Right lobe of liver (tissue), 6 donors: ENCODE measurements around the gene SYMPK. TPM values are rescaled to one million over a fixed set of nuclear protein-coding genes. Genes with fewer than 3 reads are reported as not detected.

Experiments used
- ATAC-seq, 4 donors: fragments of 200-7000 bp; cut with Tn5 transposase; one replicate each; pipeline ENCODE4 v1.9.1; 2020; ENCODE audit warnings: mild to moderate bottlenecking in 4 of 4, moderate library complexity in 4 of 4
- DNase-seq, 3 donors: peaks; one replicate each; pipeline ENCODE4 v3.0.0-alpha.2; 2020
- H3K27ac ChIP-seq, 3 donors: fragments of 200-600 bp; one replicate each; pipeline ENCODE4 v1.8.0; 2022
- H3K27me3 ChIP-seq, 2 donors: fragments of 200-600 bp; one replicate each; pipeline ENCODE4 v1.8.0; 2022
- H3K36me3 ChIP-seq, 4 donors: fragments of 200-600 bp; sonication (generic) in 1 of 4; one replicate each; pipeline versions ENCODE4 v1.5.1 to v1.8.0; 2017 to 2022; ENCODE audit warnings: control low read depth in 1 of 4
- H3K4me1 ChIP-seq, 4 donors: fragments of 200-600 bp; sonication (generic) in 1 of 4; one replicate each; pipeline versions ENCODE4 v1.5.1 to v1.8.0; 2017 to 2022; ENCODE audit warnings: control low read depth in 1 of 4
- H3K4me3 ChIP-seq, 3 donors: fragments of 200-600 bp; one replicate each; pipeline ENCODE4 v1.8.0; 2022
- H3K9me3 ChIP-seq, 4 donors: fragments of 200-600 bp; sonication (generic) in 1 of 4; one replicate each; pipeline versions ENCODE4 v1.5.1 to v1.8.0; 2017 to 2022; ENCODE audit warnings: control low read depth in 1 of 4
- POLR2A ChIP-seq: fragments of 450-650 bp; IDR thresholded peaks from one replicate; pipeline ENCODE4 v1.6.1; 2017; ENCODE audit warnings: antibody characterized with exemption, mild to moderate bottlenecking
- WGBS: methylation state at CpG from one replicate; pipeline ENCODE4 v1.1.6; 2018; ENCODE audit warnings: low coverage, low lambda C conversion rate; ENCODE audit not compliant: insufficient coverage; ENCODE audit errors: missing lambda C conversion rate; 5-methylcytosine and 5-hydroxymethylcytosine counted together
- intact Hi-C, 2 donors: fragments of 100-400 bp; cut with DNase I; formaldehyde crosslinking; loops; one replicate each; pipeline versions ENCODE4 v1.11.2 to v1.14.1; 2022
- total RNA-seq, 6 experiments: library from RNA; depleted of rRNA in 2 of 6; stranded (reverse); fragments of >200 nt in 2 of 6; fragmentation: NEBNext Ultra II Directional in 3 of 6; extraction: Animal tissue kit (Norgen Biotek cat#: 25700) in 3 of 6; gene quantifications; one replicate each; pipeline versions ENCODE4 v1.1.0 to v1.2.4, GENCODE V29; 2016 to 2023
- TF ChIP-seq, protein P1 (sequence below), 4 donors: fragments of 200-600 bp in 3 of 4; fragments of 450-650 bp in 1 of 4; IDR thresholded peaks; one replicate each; pipeline versions ENCODE4 v1.5.1 to v1.8.0; 2016 to 2022; ENCODE audit warnings: antibody characterized with exemption in 4 of 4, mild to moderate bottlenecking in 2 of 4
- donor health status: DM: no; HTN: yes; CAD: no.
- donor health status: DM: no; HTN: no; CAD: no.
- donor health status: DM: no; HTN: no; CAD: no.
- donor health status: DM: no; HTN: yes; CAD: no.
- donor health status: DM: no; HTN: yes; CAD: no.

SYMPK gene
- total RNA-seq, 6 experiments from 2014 or later: 31.1 to 50.1 (median 42.0) TPM

DNA sequence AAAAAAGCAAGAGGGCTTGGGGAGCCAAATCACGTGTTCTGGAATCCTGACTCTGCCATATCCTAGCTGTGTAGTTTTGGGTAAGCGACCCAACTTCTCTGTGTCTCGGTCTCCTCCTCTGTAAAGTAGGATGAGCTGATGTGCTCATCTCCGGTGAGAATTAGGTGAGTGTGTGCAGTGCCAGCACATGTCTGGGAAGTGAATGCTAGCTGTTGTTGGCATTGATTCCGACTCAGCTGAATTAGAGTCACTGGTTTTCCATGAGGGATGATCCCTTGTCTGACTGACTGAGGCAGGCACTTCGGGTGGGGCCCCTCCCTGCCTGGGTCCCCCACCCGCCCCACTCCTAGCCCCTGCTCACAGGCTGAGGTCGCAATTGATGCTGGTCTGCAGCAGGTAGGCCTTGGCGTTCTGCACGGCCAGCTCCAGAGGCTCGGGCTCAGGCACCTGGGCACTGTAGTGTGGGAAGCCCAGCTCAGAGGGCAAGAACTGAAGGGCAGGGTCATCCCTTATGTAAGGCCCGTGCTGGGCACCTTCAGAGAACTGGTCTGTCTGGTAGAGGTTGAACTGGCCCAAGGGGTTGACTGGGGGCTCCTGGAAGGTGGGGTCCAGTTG lies 48.7 kb downstream of the SYMPK start:
- TF ChIP-seq, protein P1, sequence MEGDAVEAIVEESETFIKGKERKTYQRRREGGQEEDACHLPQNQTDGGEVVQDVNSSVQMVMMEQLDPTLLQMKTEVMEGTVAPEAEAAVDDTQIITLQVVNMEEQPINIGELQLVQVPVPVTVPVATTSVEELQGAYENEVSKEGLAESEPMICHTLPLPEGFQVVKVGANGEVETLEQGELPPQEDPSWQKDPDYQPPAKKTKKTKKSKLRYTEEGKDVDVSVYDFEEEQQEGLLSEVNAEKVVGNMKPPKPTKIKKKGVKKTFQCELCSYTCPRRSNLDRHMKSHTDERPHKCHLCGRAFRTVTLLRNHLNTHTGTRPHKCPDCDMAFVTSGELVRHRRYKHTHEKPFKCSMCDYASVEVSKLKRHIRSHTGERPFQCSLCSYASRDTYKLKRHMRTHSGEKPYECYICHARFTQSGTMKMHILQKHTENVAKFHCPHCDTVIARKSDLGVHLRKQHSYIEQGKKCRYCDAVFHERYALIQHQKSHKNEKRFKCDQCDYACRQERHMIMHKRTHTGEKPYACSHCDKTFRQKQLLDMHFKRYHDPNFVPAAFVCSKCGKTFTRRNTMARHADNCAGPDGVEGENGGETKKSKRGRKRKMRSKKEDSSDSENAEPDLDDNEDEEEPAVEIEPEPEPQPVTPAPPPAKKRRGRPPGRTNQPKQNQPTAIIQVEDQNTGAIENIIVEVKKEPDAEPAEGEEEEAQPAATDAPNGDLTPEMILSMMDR (IDR thresholded peaks at IDR 0.05): no peak
- TF ChIP-seq POLR2A: no peak
- ATAC-seq (no peak), DNase-seq (no peak)
- no peaks in the 10 kb centered on the region for H3K36me3 ChIP-seq
- no peaks in the 10 kb centered on the region for H3K9me3 ChIP-seq
- H3K4me3 ChIP-seq: no peak overlapping the region
- intact Hi-C loops: loop anchor here (10.0 kb wide), 2 partner anchors 71 to 81 kb away; partner anchors contain the start of gene IRF2BP1 (in 1 of the 2)
- H3K27me3 ChIP-seq: no peaks in the 10 kb centered on the region
- 83% methylated on average over 7 of the region's 12 CpGs for WGBS
- H3K27ac ChIP-seq: no peak overlapping the region
- H3K4me1 ChIP-seq: no peaks in the 10 kb centered on the region

DNA sequence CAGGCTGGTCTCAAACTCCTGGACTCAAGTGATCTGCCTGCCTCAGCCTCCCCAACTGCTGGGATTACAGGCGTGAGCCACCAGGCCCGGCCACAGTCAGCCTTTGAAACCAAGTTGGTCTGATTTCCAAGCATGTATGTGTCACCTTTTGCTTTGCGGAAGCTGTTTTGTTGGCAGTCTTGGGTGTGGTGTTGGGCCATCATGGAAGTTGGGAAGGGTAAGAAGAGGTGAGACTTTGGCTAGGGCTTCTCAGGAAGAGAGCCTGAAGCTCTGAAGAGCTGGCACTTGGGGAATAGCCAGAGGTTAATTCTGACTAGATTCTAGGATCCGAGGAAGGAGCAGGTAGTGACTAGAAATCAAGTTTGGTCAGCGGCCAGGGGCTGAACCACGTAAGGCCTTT lies 50.6 kb downstream of the SYMPK start:
- no peaks in the 10 kb centered on the region for H3K36me3 ChIP-seq
- H3K27me3 ChIP-seq: no peaks in the 10 kb centered on the region
- DNase-seq: no peak
- no peak overlapping the region for H3K27ac ChIP-seq
- H3K4me1 ChIP-seq: no peaks in the 10 kb centered on the region
- TF ChIP-seq, protein P1 (IDR thresholded peaks at IDR 0.05): no peak
- no peak for TF ChIP-seq POLR2A
- H3K4me3 ChIP-seq: no peak overlapping the region
- no peaks in the 10 kb centered on the region for H3K9me3 ChIP-seq
- no peak for ATAC-seq
- intact Hi-C loops: loop anchor here (10.0 kb wide), 2 partner anchors 73 to 83 kb away; partner anchors contain the start of gene IRF2BP1 (in 1 of the 2)
- 79% methylated on average over 4 of the region's 6 CpGs for WGBS

DNA sequence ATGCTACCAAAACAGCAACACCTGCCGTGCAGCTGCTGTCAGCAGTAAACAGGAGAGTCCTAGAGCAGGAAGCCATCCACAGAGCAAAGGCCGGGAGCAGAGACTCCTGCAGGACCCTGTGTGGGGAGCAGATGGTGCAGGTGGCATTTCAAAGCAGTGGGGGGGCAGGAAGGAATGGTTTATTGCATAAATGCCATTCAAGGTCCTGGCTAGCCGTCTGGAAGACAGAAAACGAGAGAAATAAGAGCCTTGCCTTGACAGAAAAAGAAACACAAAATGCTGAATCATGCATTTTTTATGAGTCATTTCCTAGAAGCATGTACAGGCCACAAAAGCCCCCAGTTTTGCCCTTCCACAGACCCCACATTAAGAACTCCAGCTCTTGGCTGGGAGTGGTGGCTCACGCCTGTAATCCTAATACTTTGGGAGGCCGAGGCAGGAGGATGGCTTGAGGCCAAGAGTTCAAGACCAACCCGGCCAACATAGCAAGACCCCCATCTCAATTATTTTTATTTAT lies 53.2 kb downstream of the SYMPK start:
- Histone ChIP-seq H3K36me3 (no peaks in the 10 kb centered on the region), H3K27me3 (no peaks in the 10 kb centered on the region), H3K4me1 (no peaks in the 10 kb centered on the region), H3K27ac (no peak overlapping the region), H3K4me3 (no peak overlapping the region), H3K9me3 (no peaks in the 10 kb centered on the region)
- whole genome bisulfite sequencing: 51% methylated on average over 6 of the region's 7 CpGs
- no peak for TF ChIP-seq POLR2A
- TF ChIP-seq, protein P1 (IDR thresholded peaks at IDR 0.05): no peak
- ATAC-seq: no peak
- intact Hi-C loops: loop anchor here (10.0 kb wide), 2 partner anchors 75 to 85 kb away; partner anchors contain the start of gene IRF2BP1 (in 1 of the 2)
- no peak for DNase-seq

DNA sequence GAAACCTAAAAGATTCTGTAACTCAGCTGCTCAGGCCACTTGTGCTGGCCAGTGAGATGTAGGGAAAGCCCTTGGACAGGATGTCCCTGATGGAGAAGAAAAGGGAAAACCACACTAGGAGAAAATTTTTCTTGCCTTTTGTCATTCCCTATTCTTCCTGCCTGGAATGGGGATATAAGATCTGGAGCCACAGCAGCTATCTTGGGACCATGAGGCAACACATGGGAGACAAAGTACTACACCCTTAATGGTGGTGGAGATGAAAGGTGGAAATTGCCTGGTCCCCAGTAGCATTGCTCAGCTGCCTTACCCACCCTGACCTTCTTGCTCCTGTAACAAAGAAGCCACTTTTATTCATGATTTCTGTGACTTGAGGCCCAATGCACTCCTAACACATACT lies 57.2 kb downstream of the SYMPK start:
- ATAC-seq: no peak
- no peaks in the 10 kb centered on the region for H3K36me3 ChIP-seq

More for the DNA sequence above, 57.2 kb downstream of the SYMPK start:
- no peaks in the 10 kb centered on the region for H3K9me3 ChIP-seq
- TF ChIP-seq POLR2A: no peak
- TF ChIP-seq, protein P1 (IDR thresholded peaks at IDR 0.05): no peak
- no peak overlapping the region for H3K27ac ChIP-seq
- no peak for DNase-seq
- intact Hi-C loops: no loop called here
- no peaks in the 10 kb centered on the region for H3K4me1 ChIP-seq
- no peak overlapping the region for H3K4me3 ChIP-seq
- no peaks in the 10 kb centered on the region for H3K27me3 ChIP-seq
